Measurements from ENCODE around the gene GIPC3.

GIPC3 gene

GRCh38 chr19:3606174-3606689, 21.0 kb downstream of the GIPC3 start:
- H3K36me3 ChIP-seq, result peaks cover 0 to 7% (median 3%) of the 10 kb centered on the region in 3 donors
- peaks cover 0 to 89% (median 70%) of the 10 kb centered on the region in 4 donors for H3K4me1 ChIP-seq
- no peaks in the 10 kb centered on the region for H3K9me3 ChIP-seq
- H3K27ac ChIP-seq, result peak overlapping the region; percentile 96 to 97
- peak in 1 of 2 donors; percentile 85 for DNase-seq
- intact Hi-C loops (cut with DNase I; ENCODE audit: low total_unique reads), result loop anchor here (10.0 kb wide), 1 partner anchor 141 kb away; no protein-coding TSS in a partner anchor
- TF ChIP-seq CTCF (IDR thresholded peaks at IDR 0.05), result no peak
- H3K27me3 ChIP-seq, result no peaks in the 10 kb centered on the region
- H3K4me3 ChIP-seq, result peak overlapping the region; percentile 84 to 88

- DNase-seq, result peak; percentile 88 to 93
- Histone ChIP-seq H3K4me1 (peaks cover 0 to 83% (median 65%) of the 10 kb centered on the region in 4 donors), H3K27me3 (no peaks in the 10 kb centered on the region), H3K27ac (peak within 1 kb of the TSS; percentile 96 to 97), H3K4me3 (peak within 1 kb of the TSS; percentile 84 to 88), H3K36me3 (peaks cover 3 to 13% (median 8%) of the 10 kb centered on the region in 3 donors), H3K9me3 (no peaks in the 10 kb centered on the region)
- no peak for TF ChIP-seq CTCF (IDR thresholded peaks at IDR 0.05)
- intact Hi-C loops (cut with DNase I; ENCODE audit: low total_unique reads), result loop anchor here (10.0 kb wide), 1 partner anchor 142 kb away; no protein-coding TSS in a partner anchor
Observed at GRCh38 chr19:3606690-3607289, 21.5 kb downstream of the GIPC3 start, which contains the start of gene TBXA2R. Gene TBXA2R, minus strand, starts transcription at chr19:3606875. Its CDS starts 6,241 bp downstream, at chr19:3600634.

- DNase-seq, result peak in 1 of 2 donors; percentile 86
- H3K4me3 ChIP-seq, result peak overlapping the region; percentile 84 to 88
- no peaks in the 10 kb centered on the region for H3K9me3 ChIP-seq
- peaks cover 0 to 76% (median 59%) of the 10 kb centered on the region in 4 donors for H3K4me1 ChIP-seq
- H3K27ac ChIP-seq, result peak overlapping the region; percentile 96 to 97
- TF ChIP-seq CTCF (IDR thresholded peaks at IDR 0.05), result no peak
- no peaks in the 10 kb centered on the region for H3K27me3 ChIP-seq
- intact Hi-C loops (cut with DNase I; ENCODE audit: low total_unique reads), result loop anchor here (10.0 kb wide), 1 partner anchor 143 kb away; no protein-coding TSS in a partner anchor
- peaks cover 9 to 20% (median 15%) of the 10 kb centered on the region in 3 donors for H3K36me3 ChIP-seq
Observed at GRCh38 chr19:3607303-3608078, 22.2 kb downstream of the GIPC3 start.

- Histone ChIP-seq H3K9me3 (no peaks in the 10 kb centered on the region), H3K27ac (peak overlapping the region; percentile 96 to 97), H3K4me1 (peaks cover 0 to 69% (median 56%) of the 10 kb centered on the region in 4 donors), H3K36me3 (peaks cover 9 to 26% (median 22%) of the 10 kb centered on the region in 3 donors), H3K4me3 (peak overlapping the region; percentile 84 to 88), H3K27me3 (no peaks in the 10 kb centered on the region)
- intact Hi-C loops (cut with DNase I; ENCODE audit: low total_unique reads), result loop anchor here (10.0 kb wide), 1 partner anchor 143 kb away; no protein-coding TSS in a partner anchor
- TF ChIP-seq CTCF (IDR thresholded peaks at IDR 0.05), result no peak
- DNase-seq, result no peak
Observed at GRCh38 chr19:3608079-3608641, 22.9 kb downstream of the GIPC3 start.

- Histone ChIP-seq H3K9me3 (no peaks in the 10 kb centered on the region), H3K36me3 (peaks cover 9 to 33% (median 24%) of the 10 kb centered on the region in 3 donors), H3K27me3 (no peaks in the 10 kb centered on the region), H3K4me3 (peak overlapping the region; percentile 7 to 19), H3K27ac (peak overlapping the region; percentile 96 to 97), H3K4me1 (peaks cover 0 to 63% (median 49%) of the 10 kb centered on the region in 4 donors)
- peak in 1 of 2 donors; percentile 83 for DNase-seq
- intact Hi-C loops (cut with DNase I; ENCODE audit: low total_unique reads), result loop anchor here (10.0 kb wide), 1 partner anchor 144 kb away; no protein-coding TSS in a partner anchor
- no peak for TF ChIP-seq CTCF (IDR thresholded peaks at IDR 0.05)
Observed at GRCh38 chr19:3608750-3609322, 23.6 kb downstream of the GIPC3 start.
